HG02642 (cell line): ENCODE measurements around the gene RAD54L2.
"Not testable (repeated sequence)": the region's sequence is repeated elsewhere in the genome, so short reads cannot be mapped to it uniquely, and the experiment has no call there.

Experiments
- ATAC-seq: cut with Tn5 transposase; IDR thresholded peaks from one replicate; pipeline ENCODE4 v1.9.1; 2021; ENCODE audit warnings: mild to moderate bottlenecking; ENCODE audit not compliant: unreplicated experiment, poor library complexity

Gene RAD54L2

GRCh38 chr3:51538459-51539290 is at the start of gene RAD54L2:
TSS of gene RAD54L2 (plus strand) at chr3:51538719. CDS start at chr3:51590421, 51,702 bp downstream.
- peak; percentile 87 for ATAC-seq

GRCh38 chr3:51498876-51499738 is 39.4 kb upstream of the RAD54L2 start:
- peak; percentile 67 for ATAC-seq

- no peak for ATAC-seq
Observed at GRCh38 chr3:51500632-51501131, 37.8 kb upstream of the RAD54L2 start.

GRCh38 chr3:51501833-51502561 is 36.5 kb upstream of the RAD54L2 start:
- ATAC-seq: no peak

- no peak for ATAC-seq
Observed at GRCh38 chr3:51502562-51502910, 36.0 kb upstream of the RAD54L2 start.

GRCh38 chr3:51503007-51503406 is 35.5 kb upstream of the RAD54L2 start:
- ATAC-seq: no peak

- ATAC-seq: no peak
Observed at GRCh38 chr3:51508255-51508654, 30.3 kb upstream of the RAD54L2 start.

- ATAC-seq: no peak
Observed at GRCh38 chr3:51510996-51511395, 27.5 kb upstream of the RAD54L2 start.

GRCh38 chr3:51514210-51514609 is 24.3 kb upstream of the RAD54L2 start:
- no peak for ATAC-seq

- no peak for ATAC-seq
Observed at GRCh38 chr3:51519848-51520247, 18.7 kb upstream of the RAD54L2 start.

GRCh38 chr3:51520906-51521730 is 17.4 kb upstream of the RAD54L2 start:
- ATAC-seq: peak; percentile 83

- no peak for ATAC-seq
Observed at GRCh38 chr3:51522273-51522962, 16.1 kb upstream of the RAD54L2 start.

GRCh38 chr3:51524874-51525273 is 13.6 kb upstream of the RAD54L2 start:
- not testable (repeated sequence) for ATAC-seq

GRCh38 chr3:51530485-51530884 is 8.0 kb upstream of the RAD54L2 start:
- no peak for ATAC-seq

GRCh38 chr3:51535146-51536019 is 3.1 kb upstream of the RAD54L2 start:
- no peak for ATAC-seq

- ATAC-seq: not testable (repeated sequence)
Observed at GRCh38 chr3:51537631-51538030, 888 bp upstream of the RAD54L2 start.

GRCh38 chr3:51538115-51538458 is 432 bp upstream of the RAD54L2 start:
- ATAC-seq: no peak

- ATAC-seq: peak; percentile 14
Observed at GRCh38 chr3:51539291-51539941, 897 bp downstream of the RAD54L2 start.
